ENCODE data around the gene PRTN3.
A peak's percentile ranks its signal among the peaks of the same experiment; 100 is the strongest.
"Not testable (repeated sequence)": the region's sequence is repeated elsewhere in the genome, so short reads cannot be mapped to it uniquely, and the experiment has no call there.

The PRTN3 gene

GRCh38 chr19:835210-835810 lies 5.5 kb upstream of the PRTN3 start:
- no peak for DNase-seq
- TF ChIP-seq POLR2A (IDR thresholded peaks at IDR 0.05; ENCODE audit: low read length) = no peak
- no peak for TF ChIP-seq GATA1 (IDR thresholded peaks at IDR 0.05; ENCODE audit: low read depth, low read length)

- DNase-seq = not testable (repeated sequence)
These were observed 2.0 kb downstream of the PRTN3 start for GRCh38 chr19:842802-843179.

- TF ChIP-seq GATA1 (IDR thresholded peaks at IDR 0.05; ENCODE audit: low read depth, low read length) (no peak), POLR2A (IDR thresholded peaks at IDR 0.05; ENCODE audit: low read length) (no peak)
- DNase-seq = no peak
These were observed 2.5 kb downstream of the PRTN3 start for GRCh38 chr19:843180-843835.

- no peak for DNase-seq
- TF ChIP-seq POLR2A (IDR thresholded peaks at IDR 0.05; ENCODE audit: low read length) (no peak), GATA1 (IDR thresholded peaks at IDR 0.05; ENCODE audit: low read depth, low read length) (no peak)
These were observed 3.2 kb downstream of the PRTN3 start for GRCh38 chr19:843836-844545.

- DNase-seq = no peak
- TF ChIP-seq GATA1 (IDR thresholded peaks at IDR 0.05; ENCODE audit: low read depth, low read length) (no peak), POLR2A (IDR thresholded peaks at IDR 0.05; ENCODE audit: low read length) (no peak)
These were observed 3.8 kb downstream of the PRTN3 start for GRCh38 chr19:844546-844971.

GRCh38 chr19:845707-846521 lies 5.1 kb downstream of the PRTN3 start:
- TF ChIP-seq GATA1 (IDR thresholded peaks at IDR 0.05; ENCODE audit: low read depth, low read length) (no peak), POLR2A (IDR thresholded peaks at IDR 0.05; ENCODE audit: low read length) (no peak)
- no peak for DNase-seq

GRCh38 chr19:848386-848921 lies 7.7 kb downstream of the PRTN3 start:
- no peak for TF ChIP-seq GATA1 (IDR thresholded peaks at IDR 0.05; ENCODE audit: low read depth, low read length)
- DNase-seq = no peak

- DNase-seq = not testable (repeated sequence)
These were observed 8.4 kb downstream of the PRTN3 start for GRCh38 chr19:849195-849594.

- no peak for TF ChIP-seq GATA1 (IDR thresholded peaks at IDR 0.05; ENCODE audit: low read depth, low read length)
- no peak for TF ChIP-seq POLR2A (IDR thresholded peaks at IDR 0.05; ENCODE audit: low read length)
- peak; percentile 58 to 66 for DNase-seq
These were observed 9.6 kb downstream of the PRTN3 start for GRCh38 chr19:850221-850978.

GRCh38 chr19:850979-851335 lies 10.2 kb downstream of the PRTN3 start:
- TF ChIP-seq POLR2A (IDR thresholded peaks at IDR 0.05; ENCODE audit: low read length) (no peak), GATA1 (IDR thresholded peaks at IDR 0.05; ENCODE audit: low read depth, low read length) (no peak)
- no peak for DNase-seq

GRCh38 chr19:852136-853013 lies 11.6 kb downstream of the PRTN3 start, which contains the start of gene ELANE:
TSS of gene ELANE (plus strand) at chr19:852303. CDS start at chr19:852329, 26 bp downstream.
- TF ChIP-seq POLR2A (IDR thresholded peaks at IDR 0.05; ENCODE audit: low read length) = no peak
- TF ChIP-seq GATA1 (IDR thresholded peaks at IDR 0.05; ENCODE audit: low read depth, low read length) = no peak
- no peak for DNase-seq

GRCh38 chr19:853014-853585 lies 12.3 kb downstream of the PRTN3 start:
- no peak for DNase-seq
- TF ChIP-seq POLR2A (IDR thresholded peaks at IDR 0.05; ENCODE audit: low read length) (no peak), GATA1 (IDR thresholded peaks at IDR 0.05; ENCODE audit: low read depth, low read length) (no peak)

- DNase-seq = not testable (repeated sequence)
These were observed 12.9 kb downstream of the PRTN3 start for GRCh38 chr19:853614-854220.

Data from erythroblast (primary cell).